Hepatocyte (in vitro differentiated cells): ENCODE results near the gene CRACDL. TPM values are rescaled to one million over a fixed set of nuclear protein-coding genes. Genes with fewer than 3 reads are reported as not detected.

Experiments used
- DNase-seq: peaks from one replicate; pipeline ENCODE4 v3.0.0-alpha.2; 2016; ENCODE audit warnings: low spot score
- H2AFZ ChIP-seq: fragments of 200-600 bp; sonication (generic); 2 replicates; pipeline ENCODE4 v1.6.0; 2016; ENCODE audit warnings: antibody characterized with exemption, mild to moderate bottlenecking
- H3K27ac ChIP-seq: fragments of 200-600 bp; sonication (generic); 2 replicates; pipeline ENCODE4 v1.5.1; 2016; ENCODE audit warnings: mild to moderate bottlenecking
- H3K27me3 ChIP-seq: fragments of 200-600 bp; sonication (generic); 2 replicates; pipeline ENCODE4 v1.6.1; 2016
- H3K36me3 ChIP-seq: fragments of 200-600 bp; sonication (generic); replicated peaks from 2 replicates; pipeline ENCODE4 v1.5.1; 2016; ENCODE audit warnings: low read depth; ENCODE audit not compliant: insufficient read depth
- H3K4me1 ChIP-seq: fragments of 200-600 bp; sonication (generic); 2 replicates; pipeline ENCODE4 v1.5.1; 2016; ENCODE audit warnings: mild to moderate bottlenecking, moderate library complexity; ENCODE audit not compliant: insufficient read depth
- H3K4me2 ChIP-seq: fragments of 200-600 bp; sonication (generic); 2 replicates; pipeline ENCODE4 v1.6.0; 2016
- H3K4me3 ChIP-seq: fragments of 200-600 bp; sonication (generic); 2 replicates; pipeline ENCODE4 v1.5.1; 2016; ENCODE audit warnings: mild to moderate bottlenecking
- H3K79me2 ChIP-seq: fragments of 200-600 bp; sonication (generic); 2 replicates; pipeline ENCODE4 v1.6.0; 2017; ENCODE audit warnings: mild to moderate bottlenecking
- H3K9me2 ChIP-seq: fragments of 200-600 bp; sonication (generic); replicated peaks from 2 replicates; pipeline ENCODE4 v1.6.0; 2017; ENCODE audit warnings: mild to moderate bottlenecking; ENCODE audit not compliant: insufficient read depth
- H3K9me3 ChIP-seq: fragments of 200-600 bp; sonication (generic); 2 replicates; pipeline ENCODE4 v1.5.1; 2016; ENCODE audit warnings: low read depth, mild to moderate bottlenecking
- H4K20me1 ChIP-seq: fragments of 200-600 bp; sonication (generic); 2 replicates; pipeline ENCODE4 v1.6.0; 2016; ENCODE audit warnings: mild to moderate bottlenecking; ENCODE audit not compliant: insufficient read depth, poor library complexity, severe bottlenecking
- CTCF ChIP-seq: fragments of 200-600 bp; sonication (generic); IDR thresholded peaks from 2 replicates; pipeline ENCODE4 v1.5.1; 2016; ENCODE audit warnings: antibody characterized with exemption, mild to moderate bottlenecking; ENCODE audit not compliant: poor library complexity
- EZH2 ChIP-seq: fragments of 200-600 bp; sonication (generic); IDR thresholded peaks from 2 replicates; pipeline ENCODE4 v1.6.1; 2016; ENCODE audit warnings: antibody characterized with exemption, mild to moderate bottlenecking, borderline replicate concordance
- EZH2phosphoT487 ChIP-seq: fragments of 200-600 bp; sonication (generic); IDR thresholded peaks from one replicate; pipeline ENCODE4 v1.6.1; 2018; ENCODE audit warnings: antibody characterized with exemption, mild to moderate bottlenecking, low read depth, moderate library complexity; ENCODE audit not compliant: unreplicated experiment, severe bottlenecking
- WGBS: methylation state at CpG from one replicate; pipeline ENCODE4 v1.1.6; 2016; ENCODE audit warnings: low lambda C conversion rate; ENCODE audit errors: missing lambda C conversion rate; 5-methylcytosine and 5-hydroxymethylcytosine counted together
- polyA plus RNA-seq: library from polyadenylated mRNA; unstranded; fragments of >200 nt; fragmentation: Nextera tagmentation; extraction: Ambion mirVana; gene quantifications from 2 replicates; pipeline ENCODE4 v1.2.1, GENCODE V29; 2016
- total RNA-seq: library from RNA; depleted of rRNA; stranded (reverse); fragments of >200 nt; gene quantifications from 2 replicates; pipeline ENCODE4 v1.2.3, GENCODE V29; 2014

Gene CRACDL
- total and polyA plus RNA-seq, 2 experiments from 2014 or later: 0.47 to 1.4 TPM

GRCh38 chr2:98835831-98836385 is 100.1 kb downstream of the CRACDL start:
- no peak for DNase-seq
- Histone ChIP-seq H3K27ac (no peak overlapping the region), H4K20me1 (no peaks in the 10 kb centered on the region), H3K4me3 (no peak overlapping the region), H3K4me1 (no peaks in the 10 kb centered on the region), H3K9me3 (no peaks in the 10 kb centered on the region), H3K36me3 (no peaks in the 10 kb centered on the region), H3K4me2 (no peak overlapping the region), H3K79me2 (no peaks in the 10 kb centered on the region), H3K27me3 (no peaks in the 10 kb centered on the region), H3K9me2 (no peaks in the 10 kb centered on the region), H2AFZ (no peak overlapping the region)
- TF ChIP-seq EZH2 (no peak), EZH2phosphoT487 (no peak), CTCF (no peak)
- WGBS: 68% methylated on average over 10 of the region's 10 CpGs

- Histone ChIP-seq H3K9me3 (no peaks in the 10 kb centered on the region), H3K36me3 (no peaks in the 10 kb centered on the region), H3K27me3 (no peaks in the 10 kb centered on the region), H3K4me1 (no peaks in the 10 kb centered on the region), H3K4me2 (no peak overlapping the region), H3K4me3 (no peak overlapping the region), H4K20me1 (no peaks in the 10 kb centered on the region), H3K9me2 (no peaks in the 10 kb centered on the region), H2AFZ (no peak overlapping the region), H3K79me2 (no peaks in the 10 kb centered on the region), H3K27ac (no peak overlapping the region)
- no peak for DNase-seq
- no peak for TF ChIP-seq EZH2
- no peak for TF ChIP-seq EZH2phosphoT487
- no peak for TF ChIP-seq CTCF
- 98% methylated on average over 3 of the region's 3 CpGs for WGBS
These were observed 102.1 kb downstream of the CRACDL start for GRCh38 chr2:98833917-98834263.

- no peaks in the 10 kb centered on the region for H3K36me3 ChIP-seq
- H3K27ac ChIP-seq: no peak overlapping the region
- H3K79me2 ChIP-seq: no peaks in the 10 kb centered on the region
- DNase-seq: no peak
- no peak overlapping the region for H2AFZ ChIP-seq
- 71% methylated on average over 7 of the region's 7 CpGs for WGBS
- H3K9me3 ChIP-seq: no peaks in the 10 kb centered on the region
- TF ChIP-seq EZH2 (no peak), EZH2phosphoT487 (no peak), CTCF (no peak)
- no peaks in the 10 kb centered on the region for H3K9me2 ChIP-seq
- H3K4me1 ChIP-seq: no peaks in the 10 kb centered on the region
- H4K20me1 ChIP-seq: no peaks in the 10 kb centered on the region
- no peak overlapping the region for H3K4me2 ChIP-seq
- no peak overlapping the region for H3K4me3 ChIP-seq
- no peaks in the 10 kb centered on the region for H3K27me3 ChIP-seq
These were observed 102.7 kb downstream of the CRACDL start for GRCh38 chr2:98833172-98833916.
